HCT116 (cell line): ENCODE results near the gene STX12. TPM values are rescaled to one million over a fixed set of nuclear protein-coding genes. Genes with fewer than 3 reads are reported as not detected.
A peak's percentile ranks its signal among the peaks of the same experiment; 100 is the strongest.

Experiments
- ATAC-seq: fragments of 200-7000 bp; cut with Tn5 transposase; 2 replicates; pipeline ENCODE4 v1.9.1; 2020; ENCODE audit warnings: mild to moderate bottlenecking, moderate library complexity
- BruUV-seq: library from RNA; stranded (reverse); fragments of 400-500 nt; replicated peaks from 2 replicates; lab custom pipeline; 2021; lab: Mats Ljungman, UMichigan
- CTCF ChIA-PET: fragments of 300-600 bp; sonication (Branson Sonifier 250); formaldehyde crosslinking; loops from one replicate; lab custom pipeline; 2021; ENCODE audit warnings: antibody characterized with exemption; lab: Charles Lee
- POLR2A ChIA-PET: fragments of 300-600, 350-600 bp; sonication (Branson Sonifier 250); formaldehyde crosslinking; loops from one replicate; lab custom pipeline; 2021; ENCODE audit warnings: antibody characterized with exemption; lab: Charles Lee
- RAD21 ChIA-PET, 2 experiments: fragments of 300-600 bp; sonication (Branson Sonifier 250); formaldehyde crosslinking; loops; one replicate each; lab custom pipeline; 2023; ENCODE audit warnings: low total read pairs in 2 of 2; ENCODE audit not compliant: uncharacterized antibody in 2 of 2, unreplicated experiment in 2 of 2, low non-redundant PET in 1 of 2; lab: Charles Lee
- DNase-seq: peaks from one replicate; pipeline ENCODE4 v3.0.0-alpha.2; 2010; ENCODE audit warnings: low read depth, low spot score
- H2AFZ ChIP-seq: fragments of 200-600 bp; shearing (Covaris generic), sonication (generic); 2 replicates; pipeline ENCODE4 v1.6.1; 2017; ENCODE audit warnings: low read depth, mixed run types, mixed read lengths, antibody characterized with exemption, low read length; ENCODE audit not compliant: poor library complexity, severe bottlenecking
- H3K27ac ChIP-seq: 2 replicates; pipeline ENCODE4 v1.5.1; 2012; ENCODE audit warnings: low read depth, low read length
- H3K27me3 ChIP-seq: fragments of 200-600 bp; sonication (generic); 2 replicates; pipeline ENCODE4 v1.6.1; 2016; ENCODE audit warnings: mixed run types, low read length, mixed read lengths; ENCODE audit not compliant: insufficient read depth
- H3K36me3 ChIP-seq, 2 experiments: fragments of 200-500 bp in 1 of 2; fragments of 200-600 bp in 1 of 2; sonication (Bioruptor generic) in 1 of 2; sonication (generic) in 1 of 2; 2 replicates each; pipeline versions ENCODE4 v1.5.1 to v1.6.1; 2014 to 2016; ENCODE audit warnings: low read length in 2 of 2, inconsistent platforms in 1 of 2, mixed read lengths in 1 of 2, mixed run types in 1 of 2; ENCODE audit not compliant: insufficient read depth in 2 of 2, control insufficient read depth in 1 of 2
- H3K4me1 ChIP-seq, 2 experiments: fragments of 200-600 bp in 1 of 2; sonication (generic) in 1 of 2; 2 replicates each; pipeline versions ENCODE4 v1.5.1 to v1.6.1; 2012 to 2017; ENCODE audit warnings: low read length in 2 of 2, inconsistent platforms in 1 of 2, mild to moderate bottlenecking in 1 of 2, mixed read lengths in 1 of 2, mixed run types in 1 of 2, moderate library complexity in 1 of 2; ENCODE audit not compliant: insufficient read depth in 2 of 2, control insufficient read depth in 1 of 2
- H3K4me2 ChIP-seq: fragments of 200-600 bp; sonication (generic); 2 replicates; pipeline ENCODE4 v1.6.1; 2017; ENCODE audit warnings: mixed run types, low read length, mixed read lengths
- H3K4me3 ChIP-seq, 2 experiments: fragments of 200-600 bp in 1 of 2; sonication (generic) in 1 of 2; replicated peaks in 1 of 2; 2 replicates each; pipeline ENCODE4 v1.5.1; 2011 to 2016; ENCODE audit warnings: low read length in 2 of 2, control low read depth in 1 of 2, low read depth in 1 of 2, mild to moderate bottlenecking in 1 of 2, mixed read lengths in 1 of 2, mixed run types in 1 of 2
- H3K79me2 ChIP-seq: fragments of 200-600 bp; sonication (generic); 2 replicates; pipeline ENCODE4 v1.6.1; 2017; ENCODE audit warnings: mild to moderate bottlenecking, mixed run types, low read length, moderate library complexity, mixed read lengths; ENCODE audit not compliant: insufficient read depth
- H3K9ac ChIP-seq: fragments of 200-600 bp; sonication (generic); 2 replicates; pipeline ENCODE4 v1.6.1; 2016; ENCODE audit warnings: low read length, mixed read lengths
- H3K9me2 ChIP-seq: fragments of 200-600 bp; sonication (generic), shearing (Covaris generic); 2 replicates; pipeline ENCODE4 v1.6.1; 2017; ENCODE audit warnings: mixed run types, mild to moderate bottlenecking, moderate library complexity; ENCODE audit not compliant: insufficient read depth
- H3K9me3 ChIP-seq, 2 experiments: fragments of 200-500 bp in 1 of 2; fragments of 200-600 bp in 1 of 2; sonication (Bioruptor generic) in 1 of 2; sonication (generic) in 1 of 2; 2 replicates each; pipeline ENCODE4 v1.6.1; 2014 to 2017; ENCODE audit warnings: low read length in 2 of 2, mixed read lengths in 2 of 2, inconsistent platforms in 1 of 2, low read depth in 1 of 2, mild to moderate bottlenecking in 1 of 2, mixed run types in 1 of 2, moderate library complexity in 1 of 2; ENCODE audit not compliant: control insufficient read depth in 1 of 2, insufficient read depth in 1 of 2
- H4K20me1 ChIP-seq: fragments of 200-600 bp; sonication (generic), shearing (Covaris generic); 2 replicates; pipeline ENCODE4 v1.6.1; 2017; ENCODE audit warnings: mixed run types, mild to moderate bottlenecking, moderate library complexity; ENCODE audit not compliant: insufficient read depth
- JUND ChIP-seq: IDR thresholded peaks from 2 replicates; pipeline ENCODE4 v1.6.1; 2012
- RAD21 ChIP-seq: IDR thresholded peaks from 2 replicates; pipeline ENCODE4 v1.6.1; 2012; ENCODE audit warnings: low read depth, mild to moderate bottlenecking
- SIN3A ChIP-seq: IDR thresholded peaks from 2 replicates; pipeline ENCODE4 v1.6.1; 2012; ENCODE audit warnings: low read depth
- SP1 ChIP-seq: IDR thresholded peaks from 2 replicates; pipeline ENCODE4 v1.6.1; 2012; ENCODE audit warnings: low read depth
- TCF7L2 ChIP-seq: IDR thresholded peaks from 2 replicates; pipeline ENCODE4 v1.7.0; 2011; ENCODE audit warnings: borderline replicate concordance, inconsistent platforms; ENCODE audit not compliant: insufficient read depth, insufficient read length; ENCODE audit errors: extremely low read depth
- intact Hi-C: fragments of 100-400 bp; cut with micrococcal nuclease; formaldehyde crosslinking; loops from 2 replicates; pipeline ENCODE4 v1.10.0; 2022
- total RNA-seq: library from RNA; stranded (reverse); gene quantifications from one replicate; pipeline ENCODE4 v1.2.1, GENCODE V29; 2021; ENCODE audit not compliant: unreplicated experiment
- TF ChIP-seq, protein P1 (sequence below): IDR thresholded peaks from 2 replicates; pipeline ENCODE4 v1.6.1; 2012
- TF ChIP-seq, protein P2 (sequence below): IDR thresholded peaks from 2 replicates; pipeline ENCODE4 v1.6.1; 2011; ENCODE audit warnings: mild to moderate bottlenecking, low read length, moderate library complexity; ENCODE audit not compliant: insufficient replicate concordance; ENCODE audit errors: extremely low read depth
- TF ChIP-seq, protein P3 (sequence below): IDR thresholded peaks from 2 replicates; pipeline ENCODE4 v1.6.1; 2012
- TF ChIP-seq, protein P4 (sequence below): IDR thresholded peaks from 2 replicates; pipeline ENCODE4 v1.6.1; 2012; ENCODE audit warnings: low read depth

Gene STX12
- total RNA-seq, 1 experiment from 2014 or later = 27.6 TPM

DNA sequence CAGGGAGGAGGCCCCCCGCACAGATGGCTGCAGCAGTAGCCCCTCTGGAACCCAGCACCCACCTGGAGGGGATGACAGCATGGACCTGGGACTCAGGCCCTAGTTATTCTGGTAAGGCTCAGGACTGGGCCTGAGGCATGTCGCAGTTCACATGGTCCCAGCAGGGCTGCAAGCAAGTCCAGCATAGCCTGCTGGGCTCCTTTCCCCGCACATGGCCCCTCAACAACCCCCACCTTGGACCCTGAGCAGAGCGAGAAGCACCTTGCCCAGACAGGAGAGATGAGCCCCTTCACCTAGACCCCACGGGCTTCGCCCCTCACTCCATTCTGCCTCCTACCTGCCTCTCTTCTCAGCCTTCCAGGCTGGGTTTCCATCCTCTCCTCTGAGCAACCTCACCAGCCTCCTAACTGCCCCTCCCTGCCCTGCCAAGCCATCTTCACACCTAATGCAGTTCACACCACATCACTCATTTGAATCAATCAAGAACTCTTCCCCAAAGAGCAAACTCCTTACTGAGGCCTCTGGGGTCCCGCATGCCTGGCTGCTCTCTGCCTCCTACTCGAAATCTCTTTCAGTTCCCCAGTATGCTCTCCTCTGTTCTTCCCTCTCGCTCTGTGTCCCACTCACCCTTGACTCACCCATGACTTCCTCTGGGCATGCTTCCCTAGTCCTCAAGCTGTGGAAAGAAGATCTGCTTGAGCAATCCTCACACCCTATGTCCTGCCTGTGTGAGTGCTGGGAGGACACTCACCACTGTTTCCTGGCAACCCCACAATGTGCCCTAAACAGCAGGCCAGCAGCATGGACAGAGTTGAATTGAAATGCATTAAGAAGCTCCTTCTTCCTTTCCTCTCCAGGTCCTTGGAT is 89.9 kb downstream of the STX12 start:
- POLR2A ChIA-PET = interaction anchor here (0.8 kb wide), 1 partner anchor 12 kb away, joined by 3 read pairs; no protein-coding TSS in a partner anchor
- DNase-seq = no peak
- no peaks in the 10 kb centered on the region for H3K79me2 ChIP-seq
- H3K4me1 ChIP-seq = peaks cover 0 to 12% of the 10 kb centered on the region in 2 experiments; a peak in 2 of 4 replicates
- CTCF ChIA-PET = no interaction called here
- no peaks in the 10 kb centered on the region for H3K9me2 ChIP-seq
- H3K36me3 ChIP-seq = no peaks in the 10 kb centered on the region
- no TSS peak for BruUV-seq
- H3K9me3 ChIP-seq = no peaks in the 10 kb centered on the region
- ATAC-seq = no peak
- H3K4me2 ChIP-seq = peak overlapping the region; percentile 25; the same call in 1 of the 2 replicates
- no peak overlapping the region for H3K9ac ChIP-seq
- intact Hi-C loops = no loop called here
- RAD21 ChIA-PET = no interaction called here
- no peak overlapping the region for H3K4me3 ChIP-seq
- H4K20me1 ChIP-seq = no peaks in the 10 kb centered on the region
- no peak overlapping the region for H2AFZ ChIP-seq
- no peak overlapping the region for H3K27ac ChIP-seq
- no peaks in the 10 kb centered on the region for H3K27me3 ChIP-seq
- TF ChIP-seq JUND (no peak), RAD21 (no peak), SP1 (no peak), TCF7L2 (no peak), SIN3A (no peak)
- TF ChIP-seq, protein P1, sequence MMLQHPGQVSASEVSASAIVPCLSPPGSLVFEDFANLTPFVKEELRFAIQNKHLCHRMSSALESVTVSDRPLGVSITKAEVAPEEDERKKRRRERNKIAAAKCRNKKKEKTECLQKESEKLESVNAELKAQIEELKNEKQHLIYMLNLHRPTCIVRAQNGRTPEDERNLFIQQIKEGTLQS = no peak
- TF ChIP-seq, protein P2, sequence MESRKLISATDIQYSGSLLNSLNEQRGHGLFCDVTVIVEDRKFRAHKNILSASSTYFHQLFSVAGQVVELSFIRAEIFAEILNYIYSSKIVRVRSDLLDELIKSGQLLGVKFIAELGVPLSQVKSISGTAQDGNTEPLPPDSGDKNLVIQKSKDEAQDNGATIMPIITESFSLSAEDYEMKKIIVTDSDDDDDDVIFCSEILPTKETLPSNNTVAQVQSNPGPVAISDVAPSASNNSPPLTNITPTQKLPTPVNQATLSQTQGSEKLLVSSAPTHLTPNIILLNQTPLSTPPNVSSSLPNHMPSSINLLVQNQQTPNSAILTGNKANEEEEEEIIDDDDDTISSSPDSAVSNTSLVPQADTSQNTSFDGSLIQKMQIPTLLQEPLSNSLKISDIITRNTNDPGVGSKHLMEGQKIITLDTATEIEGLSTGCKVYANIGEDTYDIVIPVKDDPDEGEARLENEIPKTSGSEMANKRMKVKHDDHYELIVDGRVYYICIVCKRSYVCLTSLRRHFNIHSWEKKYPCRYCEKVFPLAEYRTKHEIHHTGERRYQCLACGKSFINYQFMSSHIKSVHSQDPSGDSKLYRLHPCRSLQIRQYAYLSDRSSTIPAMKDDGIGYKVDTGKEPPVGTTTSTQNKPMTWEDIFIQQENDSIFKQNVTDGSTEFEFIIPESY = no peak
- TF ChIP-seq, protein P3, sequence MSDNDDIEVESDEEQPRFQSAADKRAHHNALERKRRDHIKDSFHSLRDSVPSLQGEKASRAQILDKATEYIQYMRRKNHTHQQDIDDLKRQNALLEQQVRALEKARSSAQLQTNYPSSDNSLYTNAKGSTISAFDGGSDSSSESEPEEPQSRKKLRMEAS = no peak
- TF ChIP-seq, protein P4, sequence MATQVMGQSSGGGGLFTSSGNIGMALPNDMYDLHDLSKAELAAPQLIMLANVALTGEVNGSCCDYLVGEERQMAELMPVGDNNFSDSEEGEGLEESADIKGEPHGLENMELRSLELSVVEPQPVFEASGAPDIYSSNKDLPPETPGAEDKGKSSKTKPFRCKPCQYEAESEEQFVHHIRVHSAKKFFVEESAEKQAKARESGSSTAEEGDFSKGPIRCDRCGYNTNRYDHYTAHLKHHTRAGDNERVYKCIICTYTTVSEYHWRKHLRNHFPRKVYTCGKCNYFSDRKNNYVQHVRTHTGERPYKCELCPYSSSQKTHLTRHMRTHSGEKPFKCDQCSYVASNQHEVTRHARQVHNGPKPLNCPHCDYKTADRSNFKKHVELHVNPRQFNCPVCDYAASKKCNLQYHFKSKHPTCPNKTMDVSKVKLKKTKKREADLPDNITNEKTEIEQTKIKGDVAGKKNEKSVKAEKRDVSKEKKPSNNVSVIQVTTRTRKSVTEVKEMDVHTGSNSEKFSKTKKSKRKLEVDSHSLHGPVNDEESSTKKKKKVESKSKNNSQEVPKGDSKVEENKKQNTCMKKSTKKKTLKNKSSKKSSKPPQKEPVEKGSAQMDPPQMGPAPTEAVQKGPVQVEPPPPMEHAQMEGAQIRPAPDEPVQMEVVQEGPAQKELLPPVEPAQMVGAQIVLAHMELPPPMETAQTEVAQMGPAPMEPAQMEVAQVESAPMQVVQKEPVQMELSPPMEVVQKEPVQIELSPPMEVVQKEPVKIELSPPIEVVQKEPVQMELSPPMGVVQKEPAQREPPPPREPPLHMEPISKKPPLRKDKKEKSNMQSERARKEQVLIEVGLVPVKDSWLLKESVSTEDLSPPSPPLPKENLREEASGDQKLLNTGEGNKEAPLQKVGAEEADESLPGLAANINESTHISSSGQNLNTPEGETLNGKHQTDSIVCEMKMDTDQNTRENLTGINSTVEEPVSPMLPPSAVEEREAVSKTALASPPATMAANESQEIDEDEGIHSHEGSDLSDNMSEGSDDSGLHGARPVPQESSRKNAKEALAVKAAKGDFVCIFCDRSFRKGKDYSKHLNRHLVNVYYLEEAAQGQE = no peak
